Measurements from ENCODE around the gene CAVIN2.

GRCh38 chr2:191889931-191890330 lies 43.0 kb upstream of the CAVIN2 start:
- TF ChIP-seq CTCF (IDR thresholded peaks at IDR 0.05; ENCODE audit: insufficient read depth, low read length, poor library complexity, severe bottlenecking) (no peak), EZH2phosphoT487 (conservative IDR thresholded peaks at IDR 0.05; ENCODE audit: low read length) (no peak)

All from SU-DHL-6 (cell line).